ENCODE data around the gene CSMD2.

- TF ChIP-seq POLR2A (IDR thresholded peaks at IDR 0.05; ENCODE audit: low read depth, low read length) (no peak), POLR2AphosphoS5 (IDR thresholded peaks at IDR 0.05; ENCODE audit: low read depth, low read length) (no peak)
Observed at GRCh38 chr1:34019741-34020552, 145.1 kb downstream of the CSMD2 start.

All from GM12892 (cell line).